Heart right ventricle (tissue), 16 donors: ENCODE measurements around the gene ECEL1. TPM values are rescaled to one million over a fixed set of nuclear protein-coding genes. Genes with fewer than 3 reads are reported as not detected.

Source experiments
- ATAC-seq, 8 donors: fragments of 200-7000 bp; cut with Tn5 transposase; one replicate each; pipeline ENCODE4 v1.9.1; 2020; ENCODE audit warnings: mild to moderate bottlenecking in 8 of 8, moderate library complexity in 8 of 8, moderate number of reproducible peaks in 1 of 8
- DNase-seq, 2 donors: peaks; one replicate each; pipeline ENCODE4 v3.0.0-alpha.2; 2020
- H3K27ac ChIP-seq, 10 donors: fragments of 200-600 bp; sonication (generic) in 2 of 10; one replicate each; pipeline versions ENCODE4 v1.5.0 to v1.8.0; 2020 to 2022; ENCODE audit warnings: mild to moderate bottlenecking in 3 of 10
- H3K27me3 ChIP-seq, 7 donors: fragments of 200-600 bp; one replicate each; pipeline ENCODE4 v1.8.0; 2021 to 2022; ENCODE audit warnings: mild to moderate bottlenecking in 2 of 7
- H3K36me3 ChIP-seq, 9 donors: fragments of 200-600 bp; sonication (generic) in 1 of 9; one replicate each; pipeline versions ENCODE4 v1.5.0 to v1.8.0; 2020 to 2022; ENCODE audit warnings: mild to moderate bottlenecking in 2 of 9
- H3K4me1 ChIP-seq, 9 donors: fragments of 200-600 bp; sonication (generic) in 1 of 9; one replicate each; pipeline versions ENCODE4 v1.5.0 to v1.8.0; 2020 to 2022; ENCODE audit warnings: mild to moderate bottlenecking in 4 of 9
- H3K4me3 ChIP-seq, 10 donors: fragments of 200-600 bp; sonication (generic) in 2 of 10; one replicate each; pipeline versions ENCODE4 v1.5.0 to v1.8.0; 2020 to 2022; ENCODE audit warnings: mild to moderate bottlenecking in 7 of 10, moderate library complexity in 2 of 10
- H3K9me3 ChIP-seq, 11 donors: fragments of 200-600 bp in 10 of 11; sonication (generic) in 2 of 11; one replicate each; pipeline versions ENCODE4 v1.5.0 to v1.8.0; 2013 to 2022; ENCODE audit warnings: mild to moderate bottlenecking in 2 of 11, control low read depth in 1 of 11, moderate library complexity in 1 of 11
- CTCF ChIP-seq, 9 donors: fragments of 200-600 bp; sonication (generic) in 2 of 9; IDR thresholded peaks; one replicate each; pipeline versions ENCODE4 v1.5.0 to v1.8.0; 2021 to 2022; ENCODE audit warnings: antibody characterized with exemption in 9 of 9, mild to moderate bottlenecking in 5 of 9, moderate library complexity in 1 of 9
- WGBS, 2 donors: extraction: QIAGEN DNeasy Blood & Tissue Kit; methylation state at CpG; one replicate each; pipeline ENCODE4 v1.1.7; 2013; ENCODE audit warnings: inconsistent platforms in 1 of 2; 5-methylcytosine and 5-hydroxymethylcytosine counted together
- intact Hi-C, 10 donors: fragments of 100-400 bp; cut with DNase I; formaldehyde crosslinking; loops; one replicate each; pipeline versions ENCODE4 v1.11.1 to v1.14.2; 2022
- polyA plus RNA-seq, 2 donors: library from polyadenylated mRNA; stranded (reverse); fragments of 200-250 nt; gene quantifications; one replicate each; pipeline ENCODE4 v1.2.3, GENCODE V29; 2013
- total RNA-seq, 10 donors: library from RNA; stranded (reverse); fragmentation: NEBNext Ultra II Directional in 3 of 10; extraction: Animal tissue kit (Norgen Biotek cat#: 25700) in 3 of 10; gene quantifications; one replicate each; pipeline versions ENCODE4 v1.2.1 to v1.2.4, GENCODE V29; 2021 to 2023
- donor health status: Arrhythmogenic right ventricular cardiomyopathy.
- donor health status: ischemic (EF 13 %, LVEDD 7.1; RV severe dilation, severe dysfunction).
- donor health status: healthy with polysubstance abuse.
- donor health status: DM: no; HTN: yes; CAD: no.
- donor health status: DM: no; HTN: no; CAD: no.
- donor health status: ischemic (EF 25% LVEDD 6.9; RV normal size, moderate dysfunction).
- donor health status: ischemic (EF 25% LVEDD 5.7; RV mildly dilated, moderate dysfunction).
- donor health status: healthy.
- donor health status: DM: yes; HTN: yes; CAD: no.
- donor health status: Ischemic cardiomyopathy.
- donor health status: ischemic (EF 35%, LVEDD 5.7; RV mildly dilated, moderate dysfunction).
- donor health status: nonischemic (EF 11% LVEDD 7.7; RV severe dilation, severe dysfunction).
- donor health status: DM: yes; HTN: yes; CAD: no.
- donor health status: PGD.
- donor health status: ischemic (EF 29% LVEDD 5.4; RV normal size, mild dysfunction).
- donor health status: nonischemic (EF 23%, LVEDD 6.1; RV moderate dilation, normal function).

The ECEL1 gene
- total and polyA plus RNA-seq, 12 donors = 0.23 to 1.5 (median 0.39) TPM; not detected in 8

GRCh38 chr2:232498452-232498851, 10.8 kb upstream of the ECEL1 start:
- no peaks in the 10 kb centered on the region for H3K36me3 ChIP-seq
- no peak for TF ChIP-seq CTCF (IDR thresholded peaks at IDR 0.05)
- 92 to 96% methylated on average over 3 of the region's 3 CpGs for WGBS, 2 donors
- H3K4me3 ChIP-seq = no peak overlapping the region
- intact Hi-C loops = no loop called here
- no peak for ATAC-seq
- no peak overlapping the region for H3K27ac ChIP-seq
- peaks cover 3 to 17% (median 6%) of the 10 kb centered on the region in 9 donors for H3K4me1 ChIP-seq
- no peaks in the 10 kb centered on the region for H3K9me3 ChIP-seq
- no peak for DNase-seq
- peaks cover 5 to 24% (median 10%) of the 10 kb centered on the region in 7 donors for H3K27me3 ChIP-seq

GRCh38 chr2:232497348-232497747, 9.7 kb upstream of the ECEL1 start:
- Histone ChIP-seq H3K27ac (no peak overlapping the region), H3K4me1 (peaks cover 0 to 8% (median 0%) of the 10 kb centered on the region in 9 donors), H3K9me3 (no peaks in the 10 kb centered on the region), H3K36me3 (no peaks in the 10 kb centered on the region), H3K4me3 (no peak overlapping the region), H3K27me3 (peaks cover 0 to 15% (median 2%) of the 10 kb centered on the region in 7 donors)
- no peak for DNase-seq
- TF ChIP-seq CTCF (IDR thresholded peaks at IDR 0.05) = no peak
- intact Hi-C loops = no loop called here
- no peak for ATAC-seq
- 77 to 81% methylated on average over 13 of the region's 13 CpGs for WGBS, 2 donors

- WGBS, 2 donors = 79 to 88% methylated on average over 19 to 20 of the region's 20 CpGs
- peaks cover 0 to 4% (median 0%) of the 10 kb centered on the region in 9 donors for H3K4me1 ChIP-seq
- ATAC-seq (no peak), DNase-seq (no peak)
- H3K4me3 ChIP-seq = no peak overlapping the region
- H3K27ac ChIP-seq = no peak overlapping the region
- H3K9me3 ChIP-seq = no peaks in the 10 kb centered on the region
- peaks cover 0 to 10% (median 0%) of the 10 kb centered on the region in 7 donors for H3K27me3 ChIP-seq
- no peaks in the 10 kb centered on the region for H3K36me3 ChIP-seq
- no peak for TF ChIP-seq CTCF (IDR thresholded peaks at IDR 0.05)
- intact Hi-C loops = no loop called here
These were observed 9.1 kb upstream of the ECEL1 start for GRCh38 chr2:232496501-232497270.

GRCh38 chr2:232495292-232495691, 7.7 kb upstream of the ECEL1 start:
- no peaks in the 10 kb centered on the region for H3K4me1 ChIP-seq
- H3K36me3 ChIP-seq = no peaks in the 10 kb centered on the region
- H3K9me3 ChIP-seq = no peaks in the 10 kb centered on the region
- H3K27me3 ChIP-seq = peaks cover 0 to 11% (median 0%) of the 10 kb centered on the region in 7 donors
- intact Hi-C loops = no loop called here
- ATAC-seq (no peak), DNase-seq (no peak)
- no peak for TF ChIP-seq CTCF (IDR thresholded peaks at IDR 0.05)
- no peak overlapping the region for H3K27ac ChIP-seq
- no peak overlapping the region for H3K4me3 ChIP-seq
- WGBS, 2 donors = 92 to 93% methylated on average over 7 of the region's 7 CpGs
